HuH-7.5 (cell line): ENCODE data around the gene SECTM1.
A peak's percentile ranks its signal among the peaks of the same experiment; 100 is the strongest.

Experiments used
- DNase-seq: peaks from one replicate; pipeline ENCODE4 v3.0.0; 2011; ENCODE audit warnings: low spot score

The SECTM1 gene

DNA sequence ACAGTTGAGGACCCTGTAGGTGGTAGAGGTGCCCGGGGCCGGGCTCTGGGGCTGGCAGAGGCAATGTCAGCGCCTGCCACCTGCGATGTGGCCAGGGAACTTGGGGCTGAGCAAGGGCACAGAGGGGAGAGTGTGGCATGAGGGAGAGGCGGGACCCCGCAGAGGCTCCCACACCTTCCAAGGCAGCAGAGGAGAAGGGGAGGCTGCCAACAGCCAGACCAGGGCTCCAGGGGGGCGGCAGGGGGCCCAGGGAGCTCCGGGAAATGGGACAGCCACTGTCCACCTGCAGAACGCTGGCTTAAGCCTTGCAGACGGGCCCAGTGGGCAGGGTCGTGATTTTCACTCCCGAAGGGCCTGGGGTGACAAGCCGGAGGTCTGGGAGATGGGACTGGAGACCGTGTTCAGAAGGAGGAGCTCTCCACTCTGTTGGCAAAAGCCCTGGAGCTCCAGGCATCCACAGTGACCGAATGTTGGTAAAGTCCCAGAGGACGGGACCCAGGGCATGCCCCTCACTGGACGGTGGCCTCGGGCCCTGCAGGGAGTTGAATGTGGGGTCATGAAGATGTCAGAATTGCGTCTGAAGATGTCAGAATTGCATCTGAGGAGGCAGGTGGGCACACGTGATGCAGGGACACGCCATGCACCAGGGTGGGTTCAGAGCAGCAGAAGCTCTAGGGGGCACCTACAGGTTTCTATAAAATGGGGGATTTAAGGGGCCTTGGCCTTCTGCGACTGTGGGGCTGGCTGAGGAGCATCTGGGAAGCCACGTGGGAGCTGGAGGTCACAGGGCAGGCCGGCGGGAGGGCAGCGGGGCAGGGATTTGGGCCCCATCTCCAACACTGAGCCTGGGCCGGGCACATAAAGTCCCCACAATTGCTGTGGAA is 34.8 kb downstream of the SECTM1 start:
- DNase-seq: no peak

GRCh38 chr17:82297714-82298537 is 35.6 kb downstream of the SECTM1 start:
- DNase-seq: peak; percentile 20

- DNase-seq: no peak
These were observed 36.3 kb downstream of the SECTM1 start for GRCh38 chr17:82297280-82297713.

DNA sequence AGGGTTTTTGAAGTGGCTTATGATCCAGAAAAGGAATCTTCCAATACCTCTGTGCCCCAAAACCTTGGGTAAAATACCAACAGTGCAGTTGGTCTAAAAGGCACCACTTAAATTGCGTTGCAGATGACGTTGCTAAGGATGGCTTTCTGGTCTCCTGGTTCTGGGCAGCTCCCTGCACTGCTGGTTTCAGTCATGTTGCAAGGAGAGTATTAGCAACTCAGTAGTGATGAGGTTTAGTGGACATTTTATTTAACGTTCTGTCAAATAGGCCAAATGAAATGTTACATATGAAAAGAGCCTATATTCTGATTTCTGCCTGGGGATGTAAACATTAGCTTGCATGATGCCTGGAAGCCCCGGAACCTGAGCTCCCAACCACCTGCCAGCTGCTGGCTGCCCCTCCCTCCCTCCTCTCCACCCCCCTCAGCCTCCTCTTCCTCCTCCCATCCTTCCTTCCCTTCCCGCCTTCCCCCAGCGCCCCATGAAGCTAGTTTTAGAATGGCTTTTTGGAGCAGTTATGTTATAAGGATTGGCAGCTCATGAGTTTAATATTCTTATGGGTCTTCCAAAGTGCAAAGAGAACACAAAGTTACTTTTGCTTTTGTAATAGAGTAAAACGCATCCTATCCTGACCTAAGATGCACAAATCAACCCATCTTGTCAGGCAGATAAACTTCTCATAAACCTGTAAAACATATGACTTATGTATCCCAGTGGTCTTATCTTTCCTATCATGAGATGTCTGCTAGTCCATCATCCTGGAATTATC is 36.9 kb downstream of the SECTM1 start:
- DNase-seq: no peak

DNA sequence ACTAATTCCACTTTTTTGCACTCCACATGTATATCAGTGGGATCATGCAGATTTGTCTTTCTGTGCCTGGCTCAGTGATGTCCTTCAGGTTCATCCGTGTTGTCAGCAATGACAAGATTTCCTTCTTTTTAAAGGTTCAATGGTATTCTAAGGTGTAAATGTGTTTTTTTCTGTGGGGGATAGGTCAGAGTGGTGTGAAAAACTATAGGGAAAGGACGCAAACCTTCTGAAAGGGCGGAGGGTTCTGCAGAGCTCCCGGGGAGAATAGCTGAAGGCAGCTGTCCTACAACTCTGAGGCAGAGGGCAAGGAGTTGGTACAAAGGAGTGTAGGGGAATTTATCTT is 38.1 kb downstream of the SECTM1 start:
- no peak for DNase-seq

GRCh38 chr17:82294064-82294773 is 39.3 kb downstream of the SECTM1 start:
- DNase-seq: no peak

- DNase-seq: peak; percentile 99
These were observed 41.1 kb downstream of the SECTM1 start for GRCh38 chr17:82292251-82293154.

- DNase-seq: no peak
These were observed 41.9 kb downstream of the SECTM1 start for GRCh38 chr17:82291582-82292250.

DNA sequence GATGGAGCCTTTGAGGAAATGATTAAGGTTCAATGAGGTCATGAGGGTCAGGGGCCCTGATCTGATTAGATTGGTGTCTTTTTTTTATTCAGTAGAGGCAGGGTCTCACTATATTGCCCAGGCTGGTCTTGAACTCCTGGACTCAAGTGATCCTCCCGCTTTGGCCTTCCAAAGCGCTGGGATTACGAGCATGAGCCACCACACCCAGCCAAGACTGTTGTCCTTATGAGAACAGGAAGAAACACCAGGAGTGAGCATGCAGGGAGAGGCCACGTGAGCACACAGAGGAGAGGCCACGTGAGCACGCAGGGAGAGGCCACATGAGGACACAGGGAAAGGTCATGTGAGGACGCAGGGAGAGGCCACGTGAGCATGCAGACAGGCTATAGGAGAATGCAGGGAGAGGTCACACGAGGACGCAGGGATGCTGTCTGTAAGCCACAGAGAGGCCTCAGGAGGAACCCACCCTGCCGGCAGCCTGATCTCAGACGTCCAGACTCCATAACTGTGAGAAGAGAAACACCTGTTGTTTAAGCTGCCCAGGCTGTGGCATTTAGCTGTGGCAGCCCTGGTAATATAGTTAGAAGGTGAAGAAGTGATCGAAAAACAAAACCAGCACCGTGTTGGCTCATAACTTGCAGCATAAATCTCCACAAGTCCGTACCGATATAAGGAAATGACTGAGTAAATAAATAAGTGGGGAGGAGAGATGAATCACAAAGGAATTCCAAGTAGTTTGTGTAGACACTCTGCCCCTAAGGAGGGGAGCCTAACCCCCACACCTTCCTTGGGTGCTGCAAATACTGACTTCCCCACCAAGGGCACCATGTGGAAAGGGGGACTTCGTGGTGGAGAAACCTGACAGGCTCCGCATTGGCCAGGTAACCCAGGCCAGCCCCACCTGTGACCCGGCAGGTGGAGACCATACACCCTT is 45.4 kb downstream of the SECTM1 start:
- no peak for DNase-seq

GRCh38 chr17:82287013-82287867 is 46.3 kb downstream of the SECTM1 start:
- no peak for DNase-seq

DNA sequence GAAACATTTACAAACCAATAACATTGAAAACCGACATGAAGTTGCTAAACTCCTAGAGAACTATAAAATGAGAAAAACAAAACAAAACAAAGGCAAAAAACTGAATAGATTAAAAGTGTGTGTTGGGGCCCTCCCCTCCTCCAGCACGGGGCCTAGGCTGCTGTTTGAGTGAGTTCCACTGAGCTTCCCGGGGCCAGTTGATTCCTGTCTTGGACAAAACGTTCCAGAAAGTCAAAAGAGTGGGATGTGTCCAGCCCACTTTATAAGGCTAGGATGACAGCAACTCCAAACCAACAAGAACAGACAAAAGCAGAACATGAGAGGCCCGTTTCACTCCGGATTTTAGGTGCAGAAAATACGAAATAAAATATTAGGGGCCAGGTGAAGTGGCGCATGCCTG is 48.4 kb downstream of the SECTM1 start:
- DNase-seq: no peak

DNA sequence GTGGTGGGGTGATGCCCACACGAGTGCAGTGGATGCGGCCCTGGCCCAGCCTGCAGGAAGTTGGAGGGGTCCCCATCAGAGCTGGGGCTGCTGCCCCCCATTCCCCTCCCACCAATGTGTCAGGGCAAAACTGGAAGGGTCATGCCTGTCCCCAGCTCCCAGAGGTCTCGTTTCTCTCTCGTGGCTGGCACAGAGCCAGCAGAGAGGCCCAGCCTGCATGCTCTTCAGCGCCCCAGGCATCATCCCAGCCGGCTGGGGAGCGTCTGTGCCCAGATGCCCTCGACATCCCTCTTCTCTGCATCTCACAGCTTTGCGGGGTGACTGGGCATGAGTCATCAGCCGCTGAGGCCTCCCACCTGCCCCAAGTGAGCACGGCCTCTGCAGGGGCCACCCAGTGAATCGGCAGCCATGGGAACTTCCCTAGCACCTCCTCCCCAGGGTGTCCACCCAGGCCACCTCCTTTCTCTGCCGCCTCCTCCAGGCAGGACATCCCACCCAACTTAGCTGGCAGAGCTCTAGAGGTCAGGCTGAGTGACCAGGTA is 50.3 kb downstream of the SECTM1 start:
- no peak for DNase-seq

GRCh38 chr17:82282239-82283207 is 51.0 kb downstream of the SECTM1 start:
- DNase-seq: no peak

GRCh38 chr17:82281502-82282238 is 51.9 kb downstream of the SECTM1 start:
- no peak for DNase-seq

DNA sequence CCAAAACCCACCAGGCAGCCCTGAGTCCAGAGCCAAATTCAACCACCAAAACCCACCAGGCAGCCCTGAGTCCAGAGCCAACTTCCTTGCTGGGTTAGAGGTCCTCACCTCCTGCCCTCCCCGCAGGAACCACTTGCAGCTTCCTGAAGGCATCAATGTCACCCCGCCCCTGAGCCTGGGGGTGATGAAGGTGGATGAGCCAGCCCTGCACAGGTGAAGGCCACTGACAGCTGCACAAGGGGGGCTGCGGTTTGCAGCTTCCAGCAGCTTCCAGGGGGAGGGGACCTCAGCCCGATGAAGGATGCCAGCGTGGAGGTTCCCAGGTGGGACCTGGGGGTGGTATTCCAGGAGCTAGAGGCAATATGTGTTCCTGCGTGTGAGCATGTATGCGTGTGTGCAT is 52.5 kb downstream of the SECTM1 start:
- DNase-seq: no peak

DNA sequence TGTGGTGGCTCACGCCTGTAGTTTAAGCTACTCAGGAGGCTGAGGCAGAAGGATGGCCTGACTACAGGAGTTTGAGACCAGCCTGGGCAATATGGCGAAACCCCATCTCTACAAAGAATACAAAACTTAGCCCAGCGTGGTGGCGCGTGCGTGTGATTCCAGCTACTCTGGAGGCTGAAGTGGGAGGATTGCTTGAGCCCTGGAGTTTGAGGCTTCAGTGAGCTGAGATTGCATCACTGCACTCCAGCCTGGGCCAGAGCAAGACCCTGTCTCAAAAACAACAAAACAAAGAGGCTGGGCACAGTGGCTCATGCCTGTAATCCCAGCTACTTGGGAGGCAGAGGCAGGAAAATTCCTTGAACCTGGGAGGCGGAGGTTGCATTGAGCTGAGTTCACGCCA is 53.0 kb downstream of the SECTM1 start:
- no peak for DNase-seq
